ENCODE data around the gene CDK18.

CDK18 gene

DNA sequence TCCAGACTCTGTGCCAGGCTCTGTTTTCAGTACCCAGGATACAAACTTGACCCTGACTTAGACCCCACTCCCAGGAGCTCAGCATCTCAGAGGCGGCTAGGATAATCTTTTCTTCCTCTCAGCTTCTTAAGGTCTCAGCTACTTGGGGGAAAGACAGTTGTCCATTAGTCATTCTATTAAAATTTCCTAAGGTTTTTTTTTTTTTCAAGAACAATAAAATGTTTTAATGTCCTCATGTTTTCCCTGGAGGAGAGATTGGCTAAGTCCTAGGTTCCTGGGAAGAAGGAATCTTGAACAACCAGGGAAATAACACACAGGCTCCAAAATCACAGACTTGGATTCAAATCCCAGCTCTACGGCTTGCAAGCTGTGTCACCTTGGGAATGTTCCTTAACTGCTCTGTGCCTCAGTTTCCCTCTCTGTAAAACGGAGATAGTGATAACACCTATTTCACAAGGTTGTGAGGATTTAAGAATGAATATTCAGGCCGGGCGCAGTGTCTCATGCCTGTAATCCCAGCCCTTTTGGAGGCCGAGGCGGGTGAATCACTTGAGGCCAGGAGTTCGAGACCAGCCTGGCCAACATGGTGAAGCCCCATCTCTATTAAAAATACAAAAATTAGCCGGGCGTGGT is 33.0 kb downstream of the CDK18 start:
- TF ChIP-seq, protein P1, sequence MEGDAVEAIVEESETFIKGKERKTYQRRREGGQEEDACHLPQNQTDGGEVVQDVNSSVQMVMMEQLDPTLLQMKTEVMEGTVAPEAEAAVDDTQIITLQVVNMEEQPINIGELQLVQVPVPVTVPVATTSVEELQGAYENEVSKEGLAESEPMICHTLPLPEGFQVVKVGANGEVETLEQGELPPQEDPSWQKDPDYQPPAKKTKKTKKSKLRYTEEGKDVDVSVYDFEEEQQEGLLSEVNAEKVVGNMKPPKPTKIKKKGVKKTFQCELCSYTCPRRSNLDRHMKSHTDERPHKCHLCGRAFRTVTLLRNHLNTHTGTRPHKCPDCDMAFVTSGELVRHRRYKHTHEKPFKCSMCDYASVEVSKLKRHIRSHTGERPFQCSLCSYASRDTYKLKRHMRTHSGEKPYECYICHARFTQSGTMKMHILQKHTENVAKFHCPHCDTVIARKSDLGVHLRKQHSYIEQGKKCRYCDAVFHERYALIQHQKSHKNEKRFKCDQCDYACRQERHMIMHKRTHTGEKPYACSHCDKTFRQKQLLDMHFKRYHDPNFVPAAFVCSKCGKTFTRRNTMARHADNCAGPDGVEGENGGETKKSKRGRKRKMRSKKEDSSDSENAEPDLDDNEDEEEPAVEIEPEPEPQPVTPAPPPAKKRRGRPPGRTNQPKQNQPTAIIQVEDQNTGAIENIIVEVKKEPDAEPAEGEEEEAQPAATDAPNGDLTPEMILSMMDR (IDR thresholded peaks at IDR 0.05; ENCODE audit: insufficient read depth, low read depth, low read length, missing control alignments), result no peak
- no peak for DNase-seq (ENCODE audit: low read depth)

DNA sequence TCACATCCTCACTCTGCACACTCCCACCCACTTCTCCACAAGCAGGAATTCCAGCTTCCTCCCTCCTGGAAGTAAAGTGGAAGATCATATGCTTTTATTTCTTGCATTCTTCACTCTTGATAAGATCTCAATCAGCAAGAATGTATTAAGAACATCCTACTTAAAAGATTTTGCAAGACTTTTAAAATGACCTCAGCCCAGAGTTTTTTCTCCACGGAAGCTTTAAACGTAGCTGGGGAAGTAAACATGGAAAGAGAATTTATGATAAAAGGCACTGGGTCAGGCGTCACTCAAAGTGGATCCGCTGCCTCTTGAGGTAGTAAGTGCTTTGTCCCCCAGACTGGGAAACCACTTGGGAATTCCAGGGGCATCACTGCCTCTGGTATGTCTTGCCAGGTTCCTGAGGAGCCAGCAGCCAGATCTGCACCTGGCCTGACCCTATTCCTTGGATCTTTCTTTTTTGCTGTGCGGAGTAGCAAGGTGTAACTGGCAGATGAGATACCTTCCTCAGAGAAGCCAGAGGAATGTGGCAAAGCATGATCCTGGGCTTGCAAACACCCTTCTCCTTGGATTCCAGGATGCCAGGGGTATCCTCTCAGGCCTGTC is 33.9 kb downstream of the CDK18 start:
- TF ChIP-seq, protein P1 (IDR thresholded peaks at IDR 0.05; ENCODE audit: insufficient read depth, low read depth, low read length, missing control alignments), result no peak
- no peak overlapping the region for H3K4me3 ChIP-seq (ENCODE audit: low read length)
- DNase-seq (ENCODE audit: low read depth), result no peak

More for the DNA sequence above, 33.0 kb downstream of the CDK18 start:
- no peak overlapping the region for H3K4me3 ChIP-seq (ENCODE audit: low read length)

DNA sequence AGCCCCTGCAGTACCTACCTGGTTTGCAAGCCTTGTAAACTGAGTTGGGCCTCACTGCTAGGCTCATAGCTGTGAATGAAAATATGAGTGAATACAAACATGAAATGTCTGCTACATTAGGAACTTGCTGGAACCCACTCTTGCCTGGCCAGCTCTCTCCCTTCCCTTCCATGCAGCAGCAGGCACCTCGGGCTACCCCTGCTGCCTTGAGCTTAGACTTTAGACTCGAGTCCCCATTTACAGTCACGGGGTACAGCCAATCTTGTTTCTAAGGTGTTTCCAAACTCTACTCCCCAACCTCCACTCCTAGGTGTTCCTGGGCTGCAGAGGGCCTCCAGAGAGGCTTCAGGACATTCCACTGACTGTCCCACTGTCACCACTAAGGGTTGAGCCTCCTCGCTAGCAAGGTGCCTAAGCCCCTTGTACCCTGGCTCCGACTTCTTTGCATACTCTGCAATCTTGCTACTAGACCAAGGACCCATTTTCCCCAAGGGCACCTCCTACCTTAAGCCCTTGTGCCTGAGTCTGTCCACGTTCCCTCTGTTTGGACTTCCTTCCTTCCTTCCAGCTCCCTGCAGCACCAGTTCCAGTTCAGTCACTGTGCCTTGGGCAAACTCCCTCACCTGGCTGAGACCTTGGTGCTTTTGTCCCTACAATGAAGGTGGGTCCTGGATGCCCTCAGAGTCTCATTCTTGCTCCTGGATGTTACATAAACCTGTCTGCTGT is 36.9 kb downstream of the CDK18 start:
- DNase-seq (ENCODE audit: low read depth), result no peak
- no peak overlapping the region for H3K4me3 ChIP-seq (ENCODE audit: low read length)
- TF ChIP-seq, protein P1 (IDR thresholded peaks at IDR 0.05; ENCODE audit: insufficient read depth, low read depth, low read length, missing control alignments), result no peak

DNA sequence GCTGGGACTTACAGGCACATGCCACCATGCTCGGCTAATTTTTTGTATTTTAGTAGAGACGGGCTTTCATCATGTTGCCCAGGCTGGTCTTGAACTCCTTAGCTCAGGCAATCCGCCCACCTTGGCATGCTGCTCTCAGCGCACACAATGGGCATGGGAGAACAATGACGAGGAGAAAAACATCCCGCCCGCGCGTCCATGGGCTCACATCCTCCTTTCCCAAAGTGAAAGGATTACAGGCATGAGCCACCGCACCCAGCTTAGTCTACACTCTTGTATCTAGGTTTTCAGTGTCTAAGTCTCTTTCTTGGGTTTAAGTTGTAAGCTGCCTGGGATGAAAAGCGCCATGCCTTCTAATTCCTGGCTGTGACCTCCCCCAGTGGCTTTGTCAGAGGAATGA is 37.9 kb downstream of the CDK18 start:
- DNase-seq (ENCODE audit: low read depth), result no peak
- TF ChIP-seq, protein P1 (IDR thresholded peaks at IDR 0.05; ENCODE audit: insufficient read depth, low read depth, low read length, missing control alignments), result no peak
- H3K4me3 ChIP-seq (ENCODE audit: low read length), result no peak overlapping the region

DNA sequence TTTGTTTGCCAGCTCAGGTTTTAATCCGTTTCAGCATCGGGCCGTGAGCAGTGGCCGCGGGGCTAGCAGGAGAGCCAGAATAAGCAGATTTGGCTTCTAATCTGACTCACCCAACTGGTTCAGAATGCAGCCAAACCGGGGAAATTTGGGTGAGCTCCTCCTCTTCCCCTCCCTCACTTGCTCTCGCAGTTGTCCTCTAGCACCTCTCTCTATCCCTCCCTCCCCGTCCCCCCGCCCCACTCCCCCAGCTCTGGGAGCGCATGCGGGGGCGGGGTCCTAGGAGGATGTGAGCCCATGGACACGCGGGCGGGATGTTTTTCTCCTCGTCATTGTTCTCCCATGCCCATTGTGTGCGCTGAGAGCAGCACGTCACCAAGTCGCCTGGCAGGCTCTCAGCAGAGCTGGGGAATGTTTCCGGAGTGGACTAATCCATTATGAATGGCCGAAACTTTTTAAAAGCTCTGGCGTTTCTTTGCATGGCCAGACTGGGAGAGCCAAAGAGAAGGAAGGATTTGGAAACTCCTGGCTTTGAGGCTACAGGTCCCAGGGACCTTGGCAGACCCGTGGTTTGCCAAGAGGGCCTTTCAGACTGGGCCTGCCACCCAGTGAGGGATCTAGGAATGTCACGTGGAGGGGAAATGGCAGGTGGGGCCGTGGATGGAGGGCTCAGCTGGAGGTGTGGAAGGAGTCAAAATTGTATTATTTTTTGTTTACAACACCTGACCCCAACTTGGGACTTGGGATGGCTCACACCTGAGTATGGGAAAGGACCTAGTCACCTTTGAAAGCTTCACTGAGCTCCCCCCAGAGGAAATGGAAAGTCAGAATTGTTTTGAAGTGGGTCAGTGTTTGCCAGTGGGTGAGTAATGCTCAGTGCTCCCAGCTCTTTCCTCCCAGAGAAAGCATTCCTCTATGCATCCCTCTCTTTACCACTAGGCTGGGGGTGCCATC is 39.2 kb downstream of the CDK18 start:
- TF ChIP-seq, protein P1 (IDR thresholded peaks at IDR 0.05; ENCODE audit: insufficient read depth, low read depth, low read length, missing control alignments), result no peak

More for the DNA sequence above, 39.2 kb downstream of the CDK18 start:
- DNase-seq (ENCODE audit: low read depth), result peak; percentile 89
- H3K4me3 ChIP-seq (ENCODE audit: low read length), result no peak overlapping the region

Data from epithelial cell of esophagus (primary cell).